Cortex of kidney (tissue), 1 donor: Measurements from ENCODE around the gene PTTG2.
"Not testable (repeated sequence)": the region's sequence is repeated elsewhere in the genome, so short reads cannot be mapped to it uniquely, and the experiment has no call there.

ENCODE experiments used
- DNase-seq: peaks from one replicate; lab custom pipeline; 2025; lab: John Stamatoyannopoulos, UW

PTTG2 gene

DNA sequence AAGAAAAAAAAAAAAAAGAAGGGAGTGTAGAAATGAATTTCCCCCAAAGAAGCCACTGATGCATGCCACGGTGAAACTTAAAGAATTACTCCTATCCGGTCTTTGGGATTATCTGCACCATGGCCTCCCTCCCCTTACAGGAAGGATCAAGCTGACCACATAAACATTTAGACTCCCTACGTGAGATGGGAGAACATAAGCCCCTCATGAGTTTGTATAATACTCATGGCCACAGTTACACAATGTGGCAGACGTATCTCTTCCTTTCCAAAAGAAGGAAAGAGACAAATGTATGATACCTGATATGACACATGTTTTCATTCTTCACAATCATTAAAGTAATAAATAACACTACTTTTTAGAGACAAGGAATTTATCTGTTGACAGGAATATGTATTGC lies 3.3 kb upstream of the PTTG2 start:
- DNase-seq = no peak

DNA sequence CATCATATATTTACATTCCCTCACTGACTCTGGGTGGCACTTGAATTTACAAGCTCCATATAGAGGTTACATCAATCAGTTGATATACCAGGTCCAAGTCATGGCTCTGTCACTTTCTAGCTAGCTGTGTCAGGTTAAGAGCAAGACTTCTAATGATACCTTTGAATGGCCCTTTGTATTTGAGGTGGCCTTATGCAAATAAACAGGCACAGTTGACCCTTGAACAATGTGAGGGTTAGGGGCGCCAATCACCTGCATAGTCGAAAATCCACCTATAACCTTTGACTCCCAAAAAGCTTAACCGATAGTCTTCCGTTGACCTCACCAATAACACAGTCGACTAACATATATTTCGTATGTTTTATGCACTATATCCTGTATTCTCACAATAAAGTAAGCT lies 1.3 kb upstream of the PTTG2 start:
- no peak for DNase-seq

DNA sequence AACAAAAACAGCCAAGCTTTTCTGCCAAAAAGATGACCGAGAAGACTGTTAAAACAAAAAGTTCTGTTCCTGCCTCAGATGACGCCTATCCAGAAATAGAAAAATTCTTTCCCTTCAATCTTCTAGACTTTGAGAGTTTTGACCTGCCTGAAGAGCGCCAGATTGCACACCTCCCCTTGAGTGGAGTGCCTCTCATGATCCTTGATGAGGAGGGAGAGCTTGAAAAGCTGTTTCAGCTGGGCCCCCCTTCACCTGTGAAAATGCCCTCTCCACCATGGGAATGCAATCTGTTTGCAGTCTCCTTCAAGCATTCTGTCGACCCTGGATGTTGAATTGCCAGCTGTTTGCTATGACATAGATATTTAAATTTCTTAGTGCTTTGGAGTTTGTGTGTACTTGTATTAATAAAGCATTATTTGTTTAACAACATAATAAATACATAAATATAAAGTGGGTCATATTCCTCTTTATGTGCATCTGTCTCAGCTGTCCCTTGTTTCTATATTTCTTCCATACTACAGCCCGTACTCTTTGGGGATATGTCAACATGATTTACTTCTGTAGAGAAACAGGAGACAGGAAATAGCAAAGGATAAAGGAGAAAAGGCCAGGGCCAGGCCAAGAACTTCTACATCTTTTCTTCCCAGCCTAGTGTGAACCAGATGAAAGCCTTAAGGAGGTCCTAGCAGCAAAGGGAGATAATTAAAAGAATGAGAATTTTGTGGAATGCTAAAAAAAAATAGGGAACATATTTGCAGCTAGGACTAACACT lies 667 bp downstream of the PTTG2 start:
- DNase-seq = no peak

DNA sequence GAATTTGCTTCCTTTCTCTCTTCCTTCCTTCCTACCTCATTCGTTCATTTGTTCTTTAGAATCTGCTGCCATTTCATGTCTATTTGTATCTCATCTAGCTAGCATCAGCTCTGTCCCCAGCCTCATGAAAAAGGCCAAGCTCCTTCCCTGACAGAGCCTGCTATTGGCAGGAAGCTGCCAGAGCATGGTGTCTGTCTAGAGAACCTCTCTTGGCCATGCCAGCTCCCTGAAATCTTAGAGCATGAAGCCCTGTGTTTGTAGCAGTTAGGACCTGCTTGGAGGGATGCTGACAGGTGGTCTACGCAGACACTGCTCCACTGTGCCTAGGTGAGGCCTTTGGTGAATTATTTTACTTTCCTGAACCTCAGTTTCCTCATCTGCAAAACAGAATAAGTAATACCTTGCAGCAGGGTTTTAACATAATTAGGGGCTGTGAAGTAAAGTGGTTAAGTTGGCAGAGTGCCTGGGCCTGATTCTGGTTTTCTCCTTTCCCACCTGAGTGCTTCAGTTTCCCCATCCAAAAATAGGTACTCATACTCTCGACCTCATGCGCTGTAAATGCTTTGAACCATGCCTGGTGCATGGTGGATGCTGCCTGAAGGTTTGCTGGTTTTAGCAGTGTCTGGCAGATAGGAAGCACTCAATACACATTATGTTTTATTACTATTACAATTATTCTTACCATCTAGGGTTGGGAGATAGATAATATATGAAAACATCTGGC lies 4.7 kb downstream of the PTTG2 start:
- DNase-seq = no peak

DNA sequence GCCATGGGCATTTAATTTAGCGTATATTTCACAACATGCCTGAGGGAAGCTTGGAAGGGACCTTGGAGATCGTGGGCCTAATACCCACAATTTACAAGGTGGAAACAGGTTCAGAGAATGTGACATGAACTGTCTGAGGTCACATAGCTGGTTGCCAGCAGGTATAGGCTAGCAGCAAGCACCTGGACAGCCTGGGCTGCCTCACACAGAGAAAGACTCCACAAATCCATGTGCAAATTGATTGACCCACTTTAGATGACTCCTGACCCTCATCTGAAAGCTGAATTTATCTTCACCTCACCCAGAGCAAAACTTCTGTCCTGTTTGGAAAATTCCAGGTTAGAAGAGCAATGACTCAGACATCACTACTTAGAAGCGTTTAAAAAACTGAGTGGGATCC lies 5.8 kb downstream of the PTTG2 start:
- DNase-seq = no peak

DNA sequence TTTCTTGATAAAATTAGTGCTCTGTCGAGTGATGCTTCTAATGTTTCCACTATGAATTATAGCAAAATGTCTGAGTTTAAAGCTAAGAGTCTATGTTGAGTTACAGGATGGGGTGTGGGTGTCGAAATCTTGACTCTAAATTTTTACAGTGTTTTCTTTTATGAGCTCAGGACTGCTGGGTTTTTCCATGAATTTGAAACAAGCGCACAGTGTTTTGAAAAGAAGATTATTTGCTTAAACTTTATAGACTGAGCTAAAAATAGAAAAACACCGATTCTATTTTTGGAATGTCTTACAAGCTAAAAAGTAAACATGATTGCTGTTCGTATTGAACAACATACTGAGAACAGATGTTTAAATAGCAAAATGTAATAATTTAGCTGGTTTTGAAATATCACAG lies 7.5 kb downstream of the PTTG2 start:
- DNase-seq = no peak

DNA sequence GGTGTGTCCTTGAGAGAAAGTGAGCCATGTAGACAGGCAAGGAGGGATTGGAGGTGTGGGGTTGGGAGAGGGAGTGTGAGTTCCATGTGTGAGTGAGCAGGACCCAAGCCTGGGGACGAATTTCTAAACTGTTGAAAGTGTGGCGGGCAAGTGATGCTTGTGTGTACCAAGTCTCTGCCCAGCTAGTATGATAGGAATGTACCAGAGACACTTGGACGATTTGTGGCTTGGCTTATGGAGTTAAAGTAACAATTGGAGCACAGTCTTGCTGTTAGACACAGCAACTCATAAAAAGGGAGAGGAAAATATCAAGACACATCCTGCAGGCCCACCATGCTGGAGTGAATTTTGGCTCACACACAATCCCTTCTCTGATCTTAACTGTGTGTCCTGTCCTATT lies 8.5 kb downstream of the PTTG2 start:
- DNase-seq = no peak

DNA sequence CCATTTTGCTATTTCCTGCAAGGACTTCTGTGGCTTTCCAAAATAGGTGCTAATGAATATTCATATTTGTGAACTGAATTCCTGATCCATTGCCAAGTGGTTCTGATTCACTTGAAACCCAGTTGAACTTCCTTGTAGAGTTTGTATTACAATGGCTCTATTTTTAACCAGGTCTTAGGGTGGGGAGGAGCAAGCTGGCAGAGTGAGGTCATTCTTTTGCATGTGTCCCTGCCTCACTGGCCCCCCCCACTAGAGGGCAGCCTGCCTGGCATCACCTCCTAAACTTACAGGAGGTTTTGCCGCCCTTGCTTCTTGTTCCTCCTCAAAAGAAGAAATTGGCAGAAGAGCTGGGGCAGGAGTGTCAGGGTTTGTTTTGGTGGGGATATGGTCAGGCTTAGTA lies 10.5 kb downstream of the PTTG2 start:
- no peak for DNase-seq

DNA sequence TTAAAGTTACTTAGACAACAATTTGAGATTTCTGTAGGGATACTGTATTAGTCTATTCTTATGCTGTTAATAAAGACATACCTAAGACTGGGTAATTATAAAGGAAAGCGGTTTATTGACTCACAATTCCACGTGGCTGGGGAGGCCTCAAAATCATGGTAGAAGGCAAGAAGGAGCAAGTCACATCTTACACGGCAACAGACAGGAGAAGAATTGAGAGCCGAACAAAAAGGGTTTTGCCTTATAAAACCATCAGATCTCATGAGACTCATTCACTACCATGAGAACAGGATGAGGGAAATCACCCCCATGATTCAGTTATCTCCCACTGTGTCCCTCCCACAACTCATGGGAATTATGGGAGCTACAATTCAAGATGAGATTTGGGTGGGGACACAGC lies 11.0 kb downstream of the PTTG2 start:
- no peak for DNase-seq

DNA sequence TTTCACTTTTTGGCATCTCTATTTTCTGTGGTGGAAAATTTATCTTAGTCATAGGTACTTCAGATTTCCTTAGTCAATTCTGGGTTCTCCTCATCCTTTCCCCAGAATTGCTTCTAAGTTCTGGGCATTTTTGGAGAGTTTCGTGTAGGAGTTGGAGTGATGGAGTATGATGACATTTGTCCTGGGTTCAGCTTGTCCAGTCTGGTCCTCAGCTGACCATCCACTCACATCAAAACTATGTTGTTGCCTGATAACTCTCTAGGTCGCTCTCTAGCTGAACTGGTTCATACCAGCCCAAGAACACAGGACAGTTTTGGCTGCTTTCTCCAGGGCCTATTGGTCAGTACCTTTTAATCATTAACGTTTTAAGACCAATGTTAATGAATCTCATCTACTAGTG lies 13.2 kb downstream of the PTTG2 start:
- DNase-seq = no peak

DNA sequence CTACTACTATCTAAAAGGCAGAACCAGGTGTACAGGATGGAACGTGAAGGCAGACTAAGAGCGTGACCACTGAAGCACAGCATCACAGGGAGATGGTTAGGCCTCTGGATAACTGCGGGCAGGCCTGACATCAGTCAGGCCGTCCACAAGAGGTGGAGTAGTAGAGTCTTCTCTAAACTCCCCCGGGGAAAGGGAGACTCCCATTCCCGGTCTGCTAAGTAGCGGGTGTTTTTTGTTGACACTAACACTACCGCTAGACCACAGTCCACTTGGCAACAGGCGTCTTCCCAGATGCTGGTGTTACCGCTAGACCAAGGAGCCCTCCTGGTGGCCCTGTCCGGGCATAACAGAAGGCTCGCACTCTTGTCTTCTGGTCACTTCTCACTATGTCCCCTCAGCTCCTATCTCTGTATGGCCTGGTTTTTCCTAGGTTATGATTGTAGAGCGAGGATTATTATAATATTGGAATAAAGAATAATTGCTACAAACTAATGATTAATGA lies 15.2 kb downstream of the PTTG2 start:
- DNase-seq = not testable (repeated sequence)

DNA sequence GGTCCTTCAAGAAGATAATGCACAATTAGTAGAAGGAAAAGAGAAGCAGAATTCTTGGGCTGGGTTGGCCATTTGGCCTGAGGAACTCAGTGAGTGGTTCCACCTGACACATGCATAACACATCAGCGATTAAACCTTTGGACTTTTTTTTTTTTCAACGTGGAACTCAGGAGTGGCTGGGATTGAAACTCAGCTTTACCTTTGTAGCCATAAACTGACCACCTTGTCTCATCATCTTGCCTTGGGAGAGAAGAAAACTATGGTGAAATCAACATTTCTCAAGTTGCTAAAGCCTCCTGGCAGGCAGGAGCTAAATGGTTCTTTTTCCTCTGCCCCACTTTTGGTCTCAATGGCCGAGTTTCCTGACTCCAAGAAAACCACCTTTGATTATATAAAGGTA lies 16.3 kb downstream of the PTTG2 start:
- no peak for DNase-seq

DNA sequence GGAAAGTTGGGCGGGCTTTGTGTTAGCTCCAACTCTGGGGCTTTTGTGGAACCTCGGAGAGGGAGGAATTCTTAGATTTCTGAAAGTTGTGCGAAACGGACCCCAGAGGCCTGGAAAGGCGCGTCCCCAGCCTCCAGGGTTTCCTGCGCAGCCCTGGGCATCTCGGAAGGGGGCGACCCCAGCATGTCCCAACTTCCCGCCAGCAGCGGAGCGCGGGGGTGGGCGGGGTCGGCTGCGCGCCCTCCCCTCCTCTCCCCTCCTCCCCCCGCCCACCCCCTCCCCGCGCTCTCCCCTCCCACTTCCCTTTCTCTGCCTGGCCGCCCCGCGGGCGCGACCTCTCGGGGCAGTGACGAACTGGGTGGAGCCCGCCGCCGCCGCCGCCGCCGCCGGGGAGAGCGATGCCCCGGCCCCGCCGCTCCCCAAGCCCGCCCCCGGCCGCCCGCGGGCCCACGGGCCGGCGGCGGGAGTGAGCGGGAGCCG lies 16.8 kb downstream of the PTTG2 start:
- peak; percentile 11 for DNase-seq

DNA sequence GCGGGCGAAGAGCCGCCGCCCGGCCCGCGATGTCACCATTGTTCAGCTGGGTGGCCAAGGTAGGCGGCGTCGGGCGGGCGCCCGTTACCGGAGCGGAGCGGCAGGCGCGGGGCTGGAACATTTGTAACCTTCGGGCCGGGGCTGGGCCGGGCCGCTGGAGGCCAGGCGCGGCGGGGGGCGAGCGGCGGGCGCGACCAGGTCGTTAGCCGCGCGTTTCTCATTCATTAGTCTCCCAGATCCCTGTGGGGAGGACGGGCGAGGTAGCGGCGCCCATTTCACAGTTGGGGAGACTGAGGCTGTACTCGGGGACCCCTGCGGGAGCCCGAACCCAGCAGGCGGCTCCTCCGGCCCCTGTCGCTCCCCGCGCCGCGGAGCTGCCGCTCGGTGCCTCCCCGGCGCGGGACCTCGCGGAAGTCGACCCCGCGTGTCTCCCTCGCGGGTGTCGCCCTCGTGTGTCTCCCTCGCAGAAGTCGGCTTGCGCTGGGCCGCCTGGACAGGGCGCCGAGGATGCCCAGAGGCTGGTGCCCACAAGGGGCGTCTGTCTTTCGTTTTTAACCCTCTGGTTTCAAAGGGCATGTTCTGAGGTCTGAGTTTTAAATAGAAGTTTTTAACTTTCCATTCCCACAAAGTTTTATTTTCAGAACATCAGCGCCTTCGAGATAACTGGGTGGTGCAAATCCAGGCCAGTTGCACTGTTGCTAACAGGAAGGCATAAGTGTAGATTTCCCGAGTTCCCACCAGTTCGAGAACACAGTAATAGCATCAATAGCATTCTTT lies 17.5 kb downstream of the PTTG2 start:
- DNase-seq = no peak

DNA sequence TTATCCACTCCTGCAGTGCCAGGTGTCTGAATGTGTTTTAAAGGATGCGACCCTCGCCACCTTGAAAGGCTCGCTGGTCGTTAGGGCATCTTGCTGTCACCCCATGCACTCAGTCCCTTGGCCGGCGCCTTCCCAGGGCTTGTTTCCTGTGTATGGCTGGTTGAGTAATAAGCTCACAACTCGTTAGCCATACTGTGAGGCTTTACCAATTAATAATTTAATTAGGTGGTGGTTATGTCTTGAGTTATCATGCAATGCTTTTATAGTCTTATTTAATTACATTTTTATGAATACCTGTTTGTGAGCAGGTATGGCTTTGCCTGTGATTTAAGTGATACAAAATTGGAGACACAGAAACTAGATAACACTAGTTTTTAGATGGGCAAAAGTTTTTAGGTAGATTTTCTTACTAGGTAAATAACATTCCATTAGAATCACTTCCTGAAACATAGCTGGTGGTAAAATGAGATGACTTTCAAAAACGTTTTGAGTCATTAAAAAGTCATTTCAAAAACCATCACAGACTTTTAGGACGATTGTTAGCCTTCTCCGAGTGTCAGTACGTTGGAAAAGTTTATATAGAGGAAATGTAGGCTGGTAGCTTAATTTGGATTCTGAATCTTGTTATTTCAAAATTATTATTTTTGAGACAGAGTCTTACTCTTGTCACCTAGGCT lies 18.2 kb downstream of the PTTG2 start:
- DNase-seq = no peak

DNA sequence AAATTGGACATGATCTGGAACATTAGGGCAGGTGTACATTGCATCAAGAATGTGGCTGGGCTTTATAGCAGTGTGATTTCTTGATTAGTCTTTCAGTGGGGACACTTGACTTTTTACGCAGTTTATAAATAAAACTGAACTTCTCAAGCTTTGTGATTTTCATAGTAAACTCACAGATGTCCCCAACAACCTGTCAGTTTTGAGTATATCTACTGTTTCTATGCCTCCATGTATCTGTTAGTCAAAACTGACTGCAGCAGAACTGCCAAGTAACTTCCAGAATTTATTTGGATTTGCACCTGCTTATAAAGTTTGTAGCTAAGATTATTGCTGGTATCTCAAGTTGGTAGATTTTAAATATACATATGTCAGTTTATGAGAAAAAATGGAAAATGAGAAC lies 20.0 kb downstream of the PTTG2 start:
- no peak for DNase-seq

DNA sequence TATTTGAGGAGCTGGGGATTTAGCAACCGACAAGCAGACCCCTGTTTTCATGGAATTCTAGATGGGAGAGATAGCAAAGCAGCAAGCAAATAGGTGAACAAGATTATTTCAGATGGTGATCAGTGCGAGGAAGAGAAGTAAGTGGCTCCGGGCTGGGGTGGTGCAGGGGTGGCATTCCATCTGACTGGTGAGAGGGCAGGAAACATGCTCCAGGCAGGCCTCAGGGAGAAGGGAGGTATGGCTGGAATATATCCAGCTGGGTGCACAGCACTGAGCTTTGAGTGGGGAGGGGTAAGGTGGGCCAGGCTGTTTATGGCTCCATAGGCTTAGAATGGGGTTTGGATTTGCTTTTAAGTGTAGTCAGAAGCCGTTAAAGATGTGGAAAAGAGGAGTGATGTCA lies 21.2 kb downstream of the PTTG2 start:
- DNase-seq = no peak

DNA sequence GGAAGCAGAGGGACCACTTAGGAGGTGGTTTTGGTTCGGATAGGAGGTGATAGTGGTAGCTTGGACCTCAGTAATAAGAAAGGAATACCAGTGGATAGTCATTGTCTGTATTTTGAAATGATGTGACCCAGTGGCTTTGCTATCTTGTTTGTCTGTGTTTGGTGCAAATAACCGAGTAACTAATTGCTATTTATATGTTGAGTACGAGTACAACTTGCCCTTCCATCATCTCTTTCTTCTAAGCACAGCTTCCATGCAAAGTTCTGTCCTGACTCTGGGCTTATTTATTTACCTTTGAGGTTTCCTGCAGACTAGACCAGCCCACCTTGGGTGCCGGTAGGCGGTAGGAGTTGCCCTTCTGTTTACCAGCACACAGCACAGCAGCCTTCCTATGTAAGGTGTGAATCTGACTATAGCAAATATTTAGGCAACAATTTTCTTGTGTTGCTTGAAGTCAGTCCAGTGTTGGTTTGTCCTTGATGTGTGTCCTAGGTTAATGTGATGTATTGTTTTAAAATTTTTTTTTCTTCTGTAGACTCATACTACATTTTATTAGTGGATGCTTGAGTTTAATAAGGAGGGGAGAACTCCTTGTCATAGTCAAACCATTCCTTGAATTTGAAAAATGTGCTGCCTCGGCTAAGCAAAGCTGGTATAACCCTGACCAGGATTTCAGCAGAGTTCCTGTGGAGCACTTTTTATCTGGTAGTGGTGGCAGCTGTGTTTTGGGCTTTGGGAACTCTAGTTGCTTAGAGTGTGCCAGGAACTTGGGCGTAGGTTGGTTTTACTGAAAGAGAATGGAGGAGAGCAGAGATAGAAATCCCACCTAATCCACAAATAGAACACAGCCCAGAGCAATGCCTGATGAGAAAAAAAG lies 21.9 kb downstream of the PTTG2 start:
- no peak for DNase-seq

DNA sequence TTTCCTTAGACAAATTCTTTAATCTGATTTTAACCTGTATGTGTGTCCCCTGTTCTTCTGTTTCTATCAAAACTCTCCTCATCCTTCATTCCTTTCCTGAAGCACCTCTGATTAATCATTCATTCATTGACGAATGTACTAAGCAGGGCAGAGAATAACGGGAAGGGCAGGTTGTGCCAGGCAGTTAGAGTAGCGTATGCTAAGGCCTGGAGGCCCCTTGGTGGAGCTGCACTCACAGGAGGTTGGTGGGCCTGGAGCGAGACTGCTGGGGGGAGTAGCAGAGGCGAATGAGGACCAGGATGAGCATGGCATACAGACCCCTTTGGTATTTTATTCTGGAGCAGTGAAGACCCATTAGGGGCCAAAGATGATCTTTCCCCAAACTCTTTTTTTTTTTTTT lies 22.5 kb downstream of the PTTG2 start:
- DNase-seq = no peak

DNA sequence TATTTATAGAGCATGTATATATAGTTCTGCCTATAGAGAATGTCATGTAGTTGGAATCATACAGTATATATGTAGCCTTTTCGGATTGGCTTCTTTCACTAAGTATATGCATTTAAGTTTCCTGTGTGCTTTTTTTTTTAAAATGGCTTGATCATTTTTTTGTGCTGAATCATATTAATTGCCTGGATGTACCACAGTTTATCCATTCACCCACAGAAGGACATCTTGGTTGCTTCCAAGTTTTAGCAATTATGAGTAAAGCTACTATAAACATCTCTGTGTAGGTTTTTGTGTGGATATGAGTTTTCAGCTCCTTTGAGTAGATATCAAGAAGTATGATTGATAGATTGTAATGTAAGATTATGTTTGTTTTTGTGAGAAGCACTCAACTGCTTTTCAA lies 23.8 kb downstream of the PTTG2 start:
- DNase-seq = no peak

DNA sequence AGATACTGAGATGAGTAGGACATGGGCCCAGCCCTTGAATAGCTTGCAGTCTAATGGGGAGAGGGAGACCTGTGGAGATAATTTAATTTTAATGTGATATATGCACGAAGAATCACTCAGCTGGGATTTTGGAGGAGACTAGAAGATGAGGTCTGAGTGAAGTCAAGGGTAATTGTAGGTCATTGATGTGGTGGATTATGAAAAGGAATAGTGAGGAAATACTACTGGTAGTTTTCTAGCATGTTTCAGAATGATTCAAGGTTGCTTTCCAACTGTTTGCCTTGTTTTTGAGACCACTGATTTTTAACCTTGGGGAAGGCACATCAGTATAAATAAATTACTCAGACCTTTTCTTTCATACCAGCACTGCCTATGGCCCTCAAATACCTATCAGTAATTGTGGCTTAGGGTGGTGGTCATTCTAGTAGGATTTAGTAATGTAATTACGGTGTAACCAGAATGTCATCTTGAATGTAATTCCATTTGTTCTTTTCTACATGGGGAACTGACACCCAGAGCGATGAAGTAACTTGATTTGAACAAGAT lies 25.6 kb downstream of the PTTG2 start:
- no peak for DNase-seq
